ENCODE data around the gene YEATS4. TPM values are rescaled to one million over a fixed set of nuclear protein-coding genes. Genes with fewer than 3 reads are reported as not detected.

The YEATS4 gene
- total RNA-seq, 1 experiment from 2014 or later, result 20.9 TPM

GRCh38 chr12:69438539-69438938, 79.0 kb downstream of the YEATS4 start:
- CTCF ChIA-PET, result no interaction called here
- in situ Hi-C loops (cut with HindIII; ENCODE audit: low pct_unique_long_range_greater_than_20kb, low sequenced_read_pairs) (no loop called here), intact Hi-C loops (cut with micrococcal nuclease; ENCODE audit: unreplicated experiment) (no loop called here)
- Histone ChIP-seq H3K27ac (ENCODE audit: low read length) (no peak overlapping the region), H3K4me1 (ENCODE audit: control insufficient read depth, insufficient read depth, low read length) (no peaks in the 10 kb centered on the region), H3K27me3 (ENCODE audit: control insufficient read depth, insufficient read depth, low read length) (no peaks in the 10 kb centered on the region), H3K36me3 (ENCODE audit: control insufficient read depth, insufficient read depth, low read length) (no peaks in the 10 kb centered on the region), H3K9me3 (ENCODE audit: control insufficient read depth, insufficient read depth, low read depth, low read length) (no peaks in the 10 kb centered on the region), H3K4me3 (ENCODE audit: low read depth in 2 of 2, low read length in 2 of 2) (no peak overlapping the region)
- BruUV-seq (replicated peaks), result no TSS peak
- ATAC-seq, result no peak
- TF ChIP-seq POLR2AphosphoS5 (IDR thresholded peaks at IDR 0.05; ENCODE audit: low read depth, low read length) (no peak), TCF7L2 (IDR thresholded peaks at IDR 0.05; ENCODE audit: low read depth, low read length) (no peak), CTCF (IDR thresholded peaks at IDR 0.05) (no peak), REST (IDR thresholded peaks at IDR 0.05; ENCODE audit: insufficient read depth in 1 of 2, low read depth in 2 of 2, low read length in 1 of 2) (no peak)
- DNase-seq (ENCODE audit: low read depth, low spot score), result no peak
- POLR2A ChIA-PET, result no interaction called here

GRCh38 chr12:69440016-69440415, 80.5 kb downstream of the YEATS4 start:
- H3K4me3 ChIP-seq (ENCODE audit: low read depth in 2 of 2, low read length in 2 of 2), result no peak overlapping the region
- no peaks in the 10 kb centered on the region for H3K36me3 ChIP-seq (ENCODE audit: control insufficient read depth, insufficient read depth, low read length)
- TF ChIP-seq SIN3A (IDR thresholded peaks at IDR 0.05; ENCODE audit: borderline replicate concordance, insufficient read depth, low read depth, low read length), result no peak
- no peak for TF ChIP-seq REST (IDR thresholded peaks at IDR 0.05; ENCODE audit: insufficient read depth in 1 of 2, low read depth in 2 of 2, low read length in 1 of 2)
- TF ChIP-seq POLR2AphosphoS5 (IDR thresholded peaks at IDR 0.05; ENCODE audit: low read depth, low read length), result no peak
- TF ChIP-seq TCF7L2 (IDR thresholded peaks at IDR 0.05; ENCODE audit: low read depth, low read length), result no peak
- no peak for TF ChIP-seq CTCF (IDR thresholded peaks at IDR 0.05)
- CTCF ChIA-PET, result no interaction called here
- no peak overlapping the region for H3K27ac ChIP-seq (ENCODE audit: low read length)
- DNase-seq (ENCODE audit: low read depth, low spot score), result no peak
- H3K9me3 ChIP-seq (ENCODE audit: control insufficient read depth, insufficient read depth, low read depth, low read length), result no peaks in the 10 kb centered on the region
- in situ Hi-C loops (cut with HindIII; ENCODE audit: low pct_unique_long_range_greater_than_20kb, low sequenced_read_pairs), result no loop called here
- BruUV-seq (replicated peaks), result no TSS peak
- POLR2A ChIA-PET, result no interaction called here
- H3K4me1 ChIP-seq (ENCODE audit: control insufficient read depth, insufficient read depth, low read length), result no peaks in the 10 kb centered on the region
- intact Hi-C loops (cut with micrococcal nuclease; ENCODE audit: unreplicated experiment), result no loop called here
- no peak for ATAC-seq
- no peaks in the 10 kb centered on the region for H3K27me3 ChIP-seq (ENCODE audit: control insufficient read depth, insufficient read depth, low read length)

Other genes starting within 250 kb of the YEATS4 start
- 82.0 TPM for gene CPSF6, start 120.2 kb upstream of the YEATS4 start, total RNA-seq (2021; ENCODE audit: unreplicated experiment)
- 1.1 TPM for gene LYZ, start 11.4 kb upstream of the YEATS4 start, total RNA-seq (2021; ENCODE audit: unreplicated experiment)
- gene FRS2, start 110.6 kb downstream of the YEATS4 start, total RNA-seq (2021; ENCODE audit: unreplicated experiment), result 26.6 TPM
- gene CCT2, start 225.7 kb downstream of the YEATS4 start, total RNA-seq (2021; ENCODE audit: unreplicated experiment), result 270 TPM

Data from Panc1 (cell line).